Retinal pigment epithelial cell (primary cell): ENCODE measurements around the gene PPP1CC.

Source experiments
- DNase-seq: peaks from one replicate; pipeline ENCODE4 v3.0.0-alpha.2; 2010; ENCODE audit warnings: low read depth
- H3K4me3 ChIP-seq: 2 replicates; pipeline ENCODE4 v1.5.1; 2011; ENCODE audit warnings: mild to moderate bottlenecking, low read length, control low read depth, moderate library complexity
- TF ChIP-seq, protein P1 (sequence below): conservative IDR thresholded peaks from 2 replicates; pipeline ENCODE4 v1.5.1; 2011; ENCODE audit warnings: low read depth, low read length, control low read depth, inconsistent platforms

The PPP1CC gene

DNA sequence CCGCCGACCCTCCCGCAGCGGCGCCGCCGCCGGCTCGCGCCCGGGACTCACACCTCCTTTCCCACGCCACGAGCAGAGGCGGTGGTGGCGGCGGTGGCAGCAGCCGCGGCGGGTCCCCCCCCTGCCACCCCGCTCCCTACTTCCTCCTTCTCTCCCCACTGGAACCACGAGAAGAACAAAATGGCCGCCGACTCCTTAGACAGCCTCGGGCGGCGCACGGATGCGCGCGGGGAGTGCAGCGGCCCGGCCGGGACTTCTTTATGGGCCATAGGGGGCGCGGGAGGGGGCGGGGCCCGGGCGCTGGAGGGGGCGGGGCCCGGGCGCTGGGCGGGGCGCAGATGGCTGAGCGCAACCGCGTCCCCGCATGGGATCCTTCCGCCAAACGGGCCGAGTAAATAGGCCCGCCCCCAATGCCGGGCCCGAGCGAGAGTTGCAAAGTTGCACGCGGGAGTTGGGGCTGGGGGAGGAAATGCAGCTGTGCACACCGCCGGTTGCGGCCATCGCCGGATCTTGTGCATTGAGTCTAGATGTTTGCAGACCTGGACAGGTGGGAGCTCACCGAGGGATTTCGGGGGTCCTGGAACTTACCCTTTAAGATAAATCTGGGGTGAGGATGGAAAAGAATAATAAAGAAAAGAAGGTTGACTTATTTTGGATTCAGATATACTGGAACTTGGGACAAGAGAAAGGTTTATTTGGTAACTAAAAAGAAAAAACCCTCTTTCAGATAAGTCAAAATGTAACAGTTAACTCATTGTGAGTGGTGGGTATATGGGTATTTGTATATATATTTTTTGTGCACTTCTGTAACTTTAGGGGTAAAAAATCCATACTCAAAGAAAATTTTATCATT is at the start of gene PPP1CC:
Gene PPP1CC, minus strand, starts transcription at position 174 of the 853 bp plus-strand sequence. CDS start 184 bp downstream, outside the sequence.
- peak within 1 kb of the TSS; percentile 91 for H3K4me3 ChIP-seq
- peak; percentile 62 for DNase-seq
- TF ChIP-seq, protein P1, sequence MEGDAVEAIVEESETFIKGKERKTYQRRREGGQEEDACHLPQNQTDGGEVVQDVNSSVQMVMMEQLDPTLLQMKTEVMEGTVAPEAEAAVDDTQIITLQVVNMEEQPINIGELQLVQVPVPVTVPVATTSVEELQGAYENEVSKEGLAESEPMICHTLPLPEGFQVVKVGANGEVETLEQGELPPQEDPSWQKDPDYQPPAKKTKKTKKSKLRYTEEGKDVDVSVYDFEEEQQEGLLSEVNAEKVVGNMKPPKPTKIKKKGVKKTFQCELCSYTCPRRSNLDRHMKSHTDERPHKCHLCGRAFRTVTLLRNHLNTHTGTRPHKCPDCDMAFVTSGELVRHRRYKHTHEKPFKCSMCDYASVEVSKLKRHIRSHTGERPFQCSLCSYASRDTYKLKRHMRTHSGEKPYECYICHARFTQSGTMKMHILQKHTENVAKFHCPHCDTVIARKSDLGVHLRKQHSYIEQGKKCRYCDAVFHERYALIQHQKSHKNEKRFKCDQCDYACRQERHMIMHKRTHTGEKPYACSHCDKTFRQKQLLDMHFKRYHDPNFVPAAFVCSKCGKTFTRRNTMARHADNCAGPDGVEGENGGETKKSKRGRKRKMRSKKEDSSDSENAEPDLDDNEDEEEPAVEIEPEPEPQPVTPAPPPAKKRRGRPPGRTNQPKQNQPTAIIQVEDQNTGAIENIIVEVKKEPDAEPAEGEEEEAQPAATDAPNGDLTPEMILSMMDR: no peak

DNA sequence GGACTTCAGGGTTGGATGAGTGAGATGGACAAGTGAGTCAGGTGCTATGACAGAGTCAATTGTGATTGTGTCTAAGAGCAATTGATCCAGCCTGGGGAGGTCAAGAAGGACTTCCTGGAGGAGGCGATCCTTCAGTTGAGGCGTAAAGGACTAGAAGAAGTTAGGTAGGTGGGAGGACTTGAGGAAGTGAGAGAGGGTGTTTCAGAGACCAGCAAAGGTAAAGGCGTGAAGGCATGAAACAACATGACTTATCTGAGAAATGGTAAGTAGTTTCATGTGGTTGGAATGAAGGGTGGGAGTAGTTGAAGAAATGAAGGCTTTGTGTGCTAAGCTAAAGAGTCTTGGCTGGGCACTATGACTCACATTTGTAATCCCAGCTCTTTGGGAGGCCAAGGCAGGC is 48.9 kb upstream of the PPP1CC start:
- TF ChIP-seq, protein P1: no peak

DNA sequence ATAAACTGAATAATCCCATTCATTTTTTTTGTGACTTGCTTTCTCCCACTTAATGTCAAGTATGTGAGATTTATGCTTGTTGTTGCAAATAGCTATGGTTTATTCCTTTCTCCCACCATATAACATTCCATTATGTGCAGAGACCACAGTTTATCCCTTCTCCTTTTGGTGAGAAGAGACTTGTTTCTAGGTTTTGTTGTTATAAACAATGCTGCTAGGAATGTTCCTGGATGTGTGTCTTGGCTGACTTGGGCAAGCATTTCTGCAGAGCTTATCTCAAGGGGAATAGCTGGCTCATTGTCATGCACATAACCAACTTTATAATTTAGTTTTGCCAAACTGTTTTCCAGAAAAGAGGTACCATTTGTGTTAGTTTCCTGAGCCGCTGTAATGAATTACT is 47.6 kb upstream of the PPP1CC start:
- peak; percentile 46 for DNase-seq
- no peak overlapping the region for H3K4me3 ChIP-seq
- TF ChIP-seq, protein P1: no peak

More for the DNA sequence above, 48.9 kb upstream of the PPP1CC start:
- no peak overlapping the region for H3K4me3 ChIP-seq
- DNase-seq: no peak

DNA sequence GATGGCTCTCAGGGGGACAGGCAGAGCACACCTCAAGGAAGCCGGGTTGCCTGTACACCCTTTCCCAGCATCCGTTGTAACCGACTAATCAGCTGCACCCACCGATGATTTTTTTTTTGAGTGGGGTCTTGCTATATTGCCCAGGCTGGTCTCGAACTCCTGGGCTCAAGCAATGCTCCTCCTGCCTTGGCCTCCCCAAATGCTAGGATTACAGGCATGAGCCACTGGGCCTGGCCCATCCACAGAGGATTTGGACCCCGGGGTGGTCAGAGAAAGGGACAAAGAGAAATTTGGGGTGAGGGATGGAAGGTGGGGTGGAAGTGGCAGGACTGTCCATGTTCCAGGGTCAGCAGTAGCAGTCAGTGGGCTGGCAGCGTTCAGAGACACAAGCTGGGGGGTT is 43.3 kb upstream of the PPP1CC start:
- no peak overlapping the region for H3K4me3 ChIP-seq
- no peak for DNase-seq
- TF ChIP-seq, protein P1: no peak

DNA sequence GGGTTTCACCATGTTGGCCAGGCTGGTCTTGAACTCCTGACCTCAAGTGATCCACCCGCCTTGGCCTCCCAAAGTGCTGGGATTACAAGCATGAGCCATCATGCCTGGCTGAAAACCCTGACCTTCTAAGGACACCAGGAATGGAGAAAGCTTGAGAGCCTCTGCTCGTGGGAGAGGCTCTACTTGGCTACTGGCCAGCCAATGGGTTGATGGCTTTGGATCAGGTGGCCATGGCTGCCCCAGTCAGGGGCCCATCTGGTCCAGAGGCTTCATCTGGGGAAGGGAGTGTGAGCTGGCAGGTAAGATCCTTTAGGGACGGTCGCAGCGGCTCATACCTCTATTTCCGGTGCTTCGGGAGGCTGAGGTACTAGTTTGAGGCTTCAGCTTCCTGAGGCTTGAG is 42.5 kb upstream of the PPP1CC start:
- no peak overlapping the region for H3K4me3 ChIP-seq
- no peak for DNase-seq
- TF ChIP-seq, protein P1: no peak

DNA sequence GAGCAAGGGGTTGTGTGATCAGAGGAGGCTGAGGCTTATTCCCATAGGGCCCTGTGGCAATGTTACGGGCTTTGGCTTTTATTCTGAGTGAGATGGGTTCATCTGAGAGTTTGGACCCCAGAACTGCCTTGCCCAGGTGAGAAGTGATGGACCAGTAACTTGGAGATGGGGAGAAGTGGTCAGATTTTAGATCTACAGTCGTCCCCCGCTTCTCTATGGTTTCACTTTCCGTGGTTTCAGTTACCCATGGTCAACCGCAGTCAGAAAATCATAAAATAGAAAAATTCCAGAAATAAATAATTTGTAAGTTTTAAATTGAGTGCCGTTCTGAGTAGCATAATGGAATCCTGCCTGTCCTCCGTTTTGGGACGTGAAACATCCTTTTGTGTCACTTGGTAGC is 40.2 kb upstream of the PPP1CC start:
- H3K4me3 ChIP-seq: no peak overlapping the region

More for the DNA sequence above, 40.2 kb upstream of the PPP1CC start:
- DNase-seq: no peak
- TF ChIP-seq, protein P1: no peak
